GM18511 (cell line): ENCODE measurements around the gene SLC24A4.

Source experiments
- ATAC-seq: cut with Tn5 transposase; IDR thresholded peaks from one replicate; pipeline ENCODE4 v1.9.1; 2021; ENCODE audit warnings: mild to moderate bottlenecking, moderate library complexity; ENCODE audit not compliant: unreplicated experiment

SLC24A4 gene

DNA sequence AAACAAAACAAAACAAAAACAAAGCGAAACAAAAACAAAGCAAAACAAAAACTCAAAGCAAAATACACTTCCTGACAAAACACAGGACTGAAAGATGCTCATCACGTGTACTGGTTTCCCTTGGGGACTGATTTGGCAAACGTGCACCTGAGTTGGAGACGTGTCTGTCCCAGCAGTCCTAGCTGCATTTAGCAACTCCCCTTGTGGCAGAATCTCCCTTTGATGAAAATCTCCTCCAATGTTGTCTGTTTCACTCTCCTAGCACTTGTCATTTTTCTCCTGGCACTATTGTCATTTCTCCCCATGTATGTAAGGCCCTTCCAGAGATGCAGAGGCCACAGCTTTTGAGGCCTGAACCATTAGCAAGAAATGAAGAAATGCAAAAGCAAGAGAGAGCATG lies 6.8 kb upstream of the SLC24A4 start:
- no peak for ATAC-seq

DNA sequence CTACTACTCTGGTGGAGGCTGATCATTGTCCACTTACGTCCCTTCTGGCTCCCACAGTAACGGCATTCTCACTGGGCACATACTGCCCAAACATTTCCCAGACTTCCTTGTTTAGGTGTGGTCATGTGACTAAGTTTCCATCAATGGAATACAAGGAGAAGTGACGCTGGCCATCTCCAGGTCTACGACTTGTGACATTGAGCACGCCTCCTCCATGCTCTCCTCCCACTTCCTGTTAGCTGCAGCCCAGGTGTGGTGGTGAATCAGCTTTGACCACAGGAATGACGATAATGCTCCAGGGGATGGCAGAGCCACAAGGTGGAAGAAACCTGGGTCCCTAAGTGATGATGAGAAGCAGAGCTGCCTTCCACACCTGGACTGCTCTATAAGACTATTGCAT lies 6.0 kb upstream of the SLC24A4 start:
- ATAC-seq: no peak

DNA sequence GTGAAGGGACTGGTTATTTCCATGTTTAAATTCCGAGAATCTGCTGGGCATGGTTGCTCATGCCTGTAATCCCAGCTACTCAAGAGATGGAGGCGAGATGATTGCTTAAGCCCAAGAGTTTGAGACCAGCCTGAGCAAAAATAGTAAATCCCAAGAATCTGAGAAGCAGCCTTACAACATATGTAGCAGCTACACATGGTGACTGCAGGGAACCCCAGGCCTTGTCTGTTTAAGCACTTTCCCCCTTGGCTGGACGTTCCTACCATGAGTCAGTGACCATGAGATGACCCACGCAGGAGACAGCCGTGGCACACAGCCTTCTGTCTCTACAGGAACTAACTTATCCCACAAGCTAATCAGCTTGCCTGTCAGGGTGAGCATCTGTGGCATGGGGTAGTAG lies 5.5 kb upstream of the SLC24A4 start:
- ATAC-seq: no peak

DNA sequence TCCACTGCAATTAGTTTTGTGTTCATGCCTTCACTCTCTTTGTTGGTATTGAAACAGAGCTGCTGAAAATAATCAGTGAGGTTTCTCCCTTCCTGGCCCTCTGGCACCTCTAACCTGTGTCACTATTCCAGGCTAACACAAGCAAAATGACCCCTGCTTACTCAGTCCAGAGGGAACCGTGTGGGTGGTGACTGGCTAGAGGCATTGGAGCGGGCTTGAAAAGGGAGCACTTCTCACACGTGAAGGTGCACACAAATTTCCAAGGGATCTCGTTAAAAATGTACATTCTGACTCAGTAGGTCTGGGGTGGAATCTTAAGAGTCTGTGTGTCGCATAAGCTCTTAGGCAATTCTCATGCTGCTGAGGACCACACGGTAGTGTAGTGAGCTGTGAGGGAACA lies 1.3 kb upstream of the SLC24A4 start:
- no peak for ATAC-seq

DNA sequence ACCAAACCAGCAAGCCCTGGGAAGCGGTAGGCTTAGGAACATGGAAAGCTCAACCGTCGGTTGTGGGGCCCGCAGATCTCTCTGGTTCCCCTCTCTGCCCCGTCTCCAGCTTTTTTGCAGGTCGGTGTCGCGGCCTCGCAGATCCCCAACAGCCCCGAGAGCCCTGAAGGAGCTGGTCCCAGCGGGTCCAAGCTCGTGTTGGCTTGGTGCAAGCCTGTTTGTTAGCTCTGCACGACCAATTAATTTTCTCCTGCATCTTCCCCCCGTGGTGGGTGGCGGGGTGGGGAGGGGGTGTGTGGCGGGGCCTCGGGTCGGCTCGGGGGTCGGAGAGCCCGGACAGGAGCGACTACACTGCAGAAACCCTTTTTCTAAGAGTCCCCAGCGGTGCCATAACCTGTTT lies 449 bp upstream of the SLC24A4 start:
- ATAC-seq: no peak

DNA sequence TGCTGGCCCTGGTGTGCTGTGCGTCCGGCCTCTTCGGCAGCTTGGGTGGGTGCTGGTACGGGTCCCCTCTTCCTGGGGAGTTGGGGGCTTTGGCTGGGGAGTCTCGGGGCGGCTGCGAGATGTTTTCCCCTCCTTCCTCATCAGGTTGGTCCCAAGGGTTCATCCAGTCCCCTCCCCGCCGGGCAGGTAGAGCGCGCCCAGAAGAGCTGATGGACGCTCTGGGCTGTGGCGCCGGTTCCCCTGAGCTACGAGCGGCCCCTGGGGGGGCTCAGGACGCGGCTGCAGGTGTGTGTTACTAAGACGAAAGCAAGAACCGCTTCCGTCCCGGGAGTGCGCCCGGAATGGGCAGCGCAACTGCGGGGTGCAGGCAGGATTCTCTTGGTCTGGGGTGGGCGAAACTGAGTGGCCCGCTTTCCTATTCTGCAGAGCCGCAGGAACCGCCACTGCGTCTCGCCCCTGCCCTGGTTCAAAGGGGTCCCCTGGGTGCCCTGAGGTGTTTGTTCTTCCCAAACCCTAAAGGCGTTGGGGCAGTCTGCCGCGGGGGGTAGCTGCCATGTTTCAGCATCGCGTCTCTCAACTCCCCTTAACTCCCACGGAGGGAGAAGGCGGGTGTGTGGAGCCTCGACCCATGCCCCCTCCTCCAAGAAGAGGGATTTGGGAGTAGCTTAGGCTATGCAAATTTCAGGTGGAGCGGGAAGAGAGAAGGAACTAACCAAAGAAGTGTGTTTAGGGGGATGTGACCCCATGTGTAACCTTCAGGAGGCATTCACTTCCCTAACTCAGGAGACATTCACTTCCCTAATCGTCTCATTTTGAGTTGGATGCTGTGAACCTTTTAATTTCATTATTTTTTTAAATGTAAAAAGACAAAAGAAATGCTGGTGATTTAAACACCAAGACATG lies 1.2 kb downstream of the SLC24A4 start:
- no peak for ATAC-seq

DNA sequence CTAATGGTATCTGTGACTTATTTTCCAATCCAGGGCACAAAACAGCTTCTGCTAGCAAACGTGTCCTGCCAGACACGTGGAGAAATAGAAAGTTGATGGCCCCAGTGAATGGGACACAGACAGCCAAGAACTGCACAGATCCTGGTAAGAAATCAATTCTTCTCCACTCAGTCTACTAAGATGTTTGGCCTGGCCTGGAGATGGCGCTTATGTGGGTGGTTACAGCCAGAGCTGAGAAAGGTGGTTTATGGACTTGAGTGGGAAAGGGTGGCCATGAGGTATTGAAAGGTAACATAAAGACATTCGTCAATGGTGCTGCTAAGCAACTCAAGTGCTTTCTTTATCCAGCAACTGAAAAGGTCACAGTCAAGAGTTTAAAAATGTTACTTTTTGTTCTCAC lies 2.9 kb downstream of the SLC24A4 start:
- no peak for ATAC-seq

DNA sequence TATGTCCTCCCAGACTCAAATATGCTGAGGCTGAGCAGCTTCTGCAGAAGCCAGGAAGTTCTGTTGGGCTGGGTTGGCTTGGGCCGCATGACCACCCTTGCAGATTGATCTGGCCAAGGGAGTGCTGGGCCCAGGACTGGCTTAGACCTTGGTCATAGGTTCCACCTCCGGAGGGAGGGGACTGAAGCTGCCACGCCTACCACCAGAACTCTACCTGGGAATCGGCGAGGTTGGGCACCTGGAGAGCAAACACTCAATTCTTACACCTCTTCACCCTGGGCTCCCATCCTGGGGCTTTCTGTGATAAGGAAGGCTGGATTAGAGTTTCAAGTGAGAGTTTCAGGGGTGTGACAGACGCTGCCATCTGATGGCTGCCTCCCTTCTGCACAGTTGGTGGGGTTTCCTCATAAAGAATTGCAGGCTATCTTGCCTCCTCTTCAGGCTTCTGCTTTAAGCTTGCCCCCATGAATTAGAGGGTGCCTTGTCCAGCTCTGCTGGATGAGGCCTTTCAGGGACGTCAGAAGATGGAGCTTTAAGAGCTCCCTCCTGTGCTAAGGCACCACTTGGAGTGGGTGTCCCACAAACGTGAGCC lies 5.8 kb downstream of the SLC24A4 start:
- ATAC-seq: no peak

DNA sequence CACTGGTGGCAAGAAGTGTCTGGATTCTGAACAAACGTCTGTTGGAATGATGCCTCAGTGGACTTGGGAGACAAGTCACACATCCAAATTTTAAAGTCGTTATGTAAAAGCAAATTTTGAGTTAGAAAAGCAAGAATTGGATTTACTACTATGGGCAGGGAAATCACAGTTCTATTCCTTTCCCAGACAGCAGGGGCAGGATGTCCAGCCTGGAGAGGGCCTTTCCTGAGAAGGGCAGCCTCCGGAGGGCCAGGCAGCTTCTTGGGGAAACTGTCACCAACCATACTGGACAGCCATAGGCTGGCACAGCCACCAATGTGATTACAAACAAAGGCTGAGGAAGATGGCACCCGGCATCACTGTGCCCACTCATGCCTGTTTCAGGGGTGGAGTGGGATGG lies 11.1 kb downstream of the SLC24A4 start:
- no peak for ATAC-seq

DNA sequence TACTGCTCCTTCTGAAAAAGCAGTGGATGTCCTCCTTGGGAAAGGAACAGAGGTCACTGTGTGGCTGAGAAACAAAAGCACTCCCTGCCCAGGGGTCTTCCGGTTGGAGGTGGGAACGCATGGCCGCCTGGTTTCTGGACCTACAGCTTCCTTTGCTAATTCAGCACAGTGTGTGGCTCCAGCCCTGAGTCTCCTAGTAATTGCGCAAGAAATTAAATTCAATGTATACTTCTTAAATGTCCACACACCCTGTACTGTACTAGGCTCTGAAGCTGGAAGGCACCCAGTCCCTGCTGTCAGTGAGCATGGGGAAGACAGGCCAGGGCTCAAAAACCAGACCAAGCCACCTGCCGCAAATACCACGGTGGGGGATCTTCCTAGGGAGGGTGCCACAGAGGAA lies 13.4 kb downstream of the SLC24A4 start:
- no peak for ATAC-seq

DNA sequence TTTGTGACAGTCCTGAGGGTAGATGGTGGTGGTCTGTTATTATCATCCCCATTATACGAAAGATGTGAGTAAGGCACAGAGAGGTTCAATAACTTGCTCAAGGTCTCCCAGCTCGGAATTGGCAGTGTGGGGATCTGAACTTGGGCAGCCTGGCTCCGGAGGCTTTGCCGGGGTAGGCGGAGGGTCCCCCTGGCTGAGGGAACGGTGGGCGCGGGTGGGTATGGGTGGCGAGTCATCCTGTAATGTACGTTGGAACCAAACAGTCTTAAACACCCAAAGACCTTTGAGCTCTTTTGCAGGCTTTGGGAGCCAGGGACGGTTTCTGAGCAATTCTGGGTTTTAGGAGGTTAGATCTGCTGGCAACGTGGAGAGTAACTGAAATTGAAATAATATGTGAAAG lies 16.5 kb downstream of the SLC24A4 start:
- no peak for ATAC-seq

DNA sequence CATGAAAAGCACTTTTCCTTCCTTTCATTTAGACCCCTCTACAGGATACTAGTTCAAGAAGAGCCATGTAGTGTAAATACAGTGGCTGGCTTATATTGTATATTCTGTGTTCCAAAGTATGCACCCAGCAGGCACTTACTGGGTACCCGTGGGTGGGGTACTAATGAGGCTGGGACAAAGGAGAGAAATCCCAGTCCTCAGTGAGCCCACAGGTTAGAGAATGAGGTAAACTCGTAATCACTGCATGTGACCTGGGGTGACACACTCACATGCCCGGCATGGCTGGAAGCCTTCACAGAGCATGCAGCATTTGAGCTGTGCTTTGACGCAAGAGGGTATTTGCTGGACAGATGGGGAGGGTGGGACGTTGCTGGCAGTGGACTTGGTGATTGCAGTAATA lies 17.1 kb downstream of the SLC24A4 start:
- no peak for ATAC-seq

DNA sequence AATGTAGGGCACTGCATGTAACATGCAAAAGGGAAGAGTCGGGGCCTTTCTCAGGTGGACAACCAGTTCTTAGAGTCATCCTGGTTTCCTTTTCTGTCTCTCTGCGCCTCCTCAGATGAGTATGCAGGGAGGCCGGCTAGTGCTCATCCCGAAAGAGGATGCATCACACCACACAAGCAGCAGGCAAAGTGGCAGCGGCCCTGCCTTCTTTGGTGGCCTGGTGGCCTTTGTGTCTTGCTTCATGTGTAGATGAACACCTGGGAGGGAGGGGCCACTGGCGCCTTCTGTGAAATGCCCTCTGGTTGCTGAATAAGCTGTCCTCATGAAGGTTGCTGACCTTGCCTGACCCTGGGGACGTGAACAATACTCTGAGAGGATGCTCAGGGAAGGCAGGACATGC lies 18.0 kb downstream of the SLC24A4 start:
- ATAC-seq: no peak

DNA sequence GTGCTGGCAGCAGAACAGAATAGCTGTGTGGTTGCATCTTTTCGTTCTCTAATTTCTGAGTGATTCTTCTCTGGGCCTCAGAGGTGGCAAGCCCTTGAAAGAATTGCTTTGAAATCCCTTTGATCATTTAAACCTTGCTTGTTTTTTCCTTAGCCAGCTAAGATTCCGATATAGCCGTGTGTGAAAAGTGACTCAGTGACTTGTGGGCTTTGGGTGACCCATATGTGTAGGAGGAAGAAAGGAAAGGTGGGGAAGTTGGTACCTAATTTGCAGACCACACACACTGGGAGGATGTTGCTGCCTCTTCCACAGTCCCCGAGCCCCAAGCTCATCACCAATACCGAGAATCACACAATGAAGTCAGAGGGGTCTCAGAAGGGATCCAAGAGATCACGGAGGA lies 18.8 kb downstream of the SLC24A4 start:
- no peak for ATAC-seq

DNA sequence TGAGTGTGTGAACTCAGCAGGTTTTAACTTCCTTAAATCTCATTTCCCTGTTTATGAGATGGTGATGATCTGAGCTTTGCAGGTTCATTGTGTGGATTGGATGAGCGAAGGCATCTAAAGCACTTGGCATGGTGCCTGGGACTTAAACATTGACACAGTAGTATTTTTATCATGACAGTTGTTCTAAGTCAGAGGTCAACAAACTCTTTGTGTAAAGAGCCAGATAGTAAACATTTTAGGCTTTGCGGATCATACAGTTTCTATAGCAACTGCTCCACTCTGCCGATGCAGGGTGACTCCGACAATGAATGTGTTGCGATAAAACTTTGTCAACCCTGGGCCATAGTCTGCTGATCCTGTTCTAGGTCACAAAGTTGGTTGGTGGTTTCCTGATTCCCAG lies 25.2 kb downstream of the SLC24A4 start:
- ATAC-seq: no peak

DNA sequence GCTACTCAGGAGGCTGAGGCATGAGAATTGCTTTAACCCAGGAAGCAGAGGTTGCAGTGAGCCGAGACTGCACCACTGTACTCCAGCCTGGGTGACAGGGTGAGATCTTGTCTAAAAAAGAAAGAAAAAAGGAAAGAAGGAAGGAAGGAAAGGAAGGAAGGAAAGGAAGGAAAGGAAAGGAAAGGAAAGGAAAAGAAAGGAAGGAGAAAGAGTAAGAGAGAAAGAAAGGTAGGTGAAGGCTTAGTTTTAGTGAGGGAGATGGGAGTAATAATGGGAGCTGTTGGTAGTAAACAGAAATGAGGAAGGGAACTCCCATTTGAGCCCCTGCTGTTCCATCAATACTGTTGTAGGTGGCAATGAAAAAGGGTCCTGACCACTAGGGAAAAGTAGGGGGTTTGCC lies 28.8 kb downstream of the SLC24A4 start:
- no peak for ATAC-seq

DNA sequence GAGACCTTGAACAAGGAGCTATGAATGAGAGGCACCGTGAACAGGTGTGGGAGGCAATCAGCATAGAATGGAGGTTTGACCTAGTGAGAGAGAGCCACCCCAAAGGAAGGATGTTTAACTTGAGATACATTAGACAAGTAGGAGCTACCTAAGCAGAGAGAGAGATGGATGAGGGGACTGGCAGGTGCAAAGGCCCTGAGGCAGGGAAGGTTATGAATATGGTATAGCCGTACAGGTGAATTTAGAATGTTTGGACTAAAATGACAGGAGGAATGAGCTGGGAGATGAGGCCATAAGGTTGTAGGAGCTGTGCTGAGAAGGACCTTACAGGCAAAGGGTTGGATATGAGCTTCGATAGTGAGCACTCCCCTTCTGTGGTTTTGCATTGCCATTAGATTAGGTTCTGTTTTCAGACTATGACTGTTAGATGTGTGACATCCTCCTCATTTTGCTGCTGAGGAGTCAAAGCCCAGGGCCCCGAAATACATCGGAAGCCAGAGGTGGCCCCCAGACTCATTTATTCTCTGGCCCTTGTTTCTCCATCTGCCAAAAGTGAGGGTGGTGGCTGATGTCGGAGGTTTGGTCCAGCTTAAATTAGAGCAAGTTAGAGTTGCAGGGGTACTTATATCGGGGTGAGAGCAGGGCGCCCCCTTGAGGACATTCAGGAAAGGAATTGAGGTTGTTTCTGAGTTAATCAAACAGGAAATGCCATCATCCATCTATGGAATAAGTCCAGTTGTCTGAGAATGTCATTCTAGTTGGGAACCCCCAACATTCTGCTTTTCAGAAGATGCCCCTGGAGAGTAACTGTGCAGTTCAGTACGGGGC lies 29.4 kb downstream of the SLC24A4 start:
- ATAC-seq: no peak

DNA sequence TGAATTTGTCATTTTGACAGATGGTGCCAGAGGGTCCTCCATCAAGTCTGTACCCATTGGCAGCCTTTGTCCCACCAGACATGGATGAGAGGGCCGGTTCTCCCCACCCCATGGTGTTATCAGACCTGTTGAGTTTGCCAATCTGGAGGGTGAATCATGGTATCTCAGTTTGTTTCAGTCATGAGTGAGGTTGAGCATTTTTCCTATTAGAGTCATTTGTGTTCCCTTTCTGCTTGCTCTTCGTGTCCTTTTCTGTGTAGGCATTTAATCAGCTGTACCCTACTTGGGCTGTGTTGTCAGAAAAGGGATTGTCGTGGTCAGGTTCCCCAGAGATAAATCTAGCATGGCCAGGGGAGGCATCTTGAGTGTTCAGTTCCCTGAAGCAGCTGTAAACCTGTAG lies 30.5 kb downstream of the SLC24A4 start:
- ATAC-seq: no peak

DNA sequence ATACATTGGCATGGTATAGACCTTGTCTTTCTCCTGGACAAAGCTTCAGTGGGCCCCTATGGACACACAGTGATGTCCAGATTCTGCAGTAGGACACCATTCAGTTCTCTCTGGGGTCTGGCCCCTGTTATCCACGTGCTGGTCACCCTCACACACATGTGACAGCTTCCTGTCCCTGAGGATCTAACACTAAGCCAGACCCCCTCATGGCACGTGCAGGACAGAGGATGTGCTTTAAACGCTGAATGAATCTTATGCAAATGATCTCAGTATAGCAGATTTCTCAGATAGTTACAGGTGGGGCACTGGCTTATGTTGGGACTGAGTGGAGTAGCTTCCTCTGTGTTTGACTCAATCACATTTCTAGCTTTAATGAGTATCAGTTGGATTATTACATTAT lies 33.7 kb downstream of the SLC24A4 start:
- ATAC-seq: no peak

DNA sequence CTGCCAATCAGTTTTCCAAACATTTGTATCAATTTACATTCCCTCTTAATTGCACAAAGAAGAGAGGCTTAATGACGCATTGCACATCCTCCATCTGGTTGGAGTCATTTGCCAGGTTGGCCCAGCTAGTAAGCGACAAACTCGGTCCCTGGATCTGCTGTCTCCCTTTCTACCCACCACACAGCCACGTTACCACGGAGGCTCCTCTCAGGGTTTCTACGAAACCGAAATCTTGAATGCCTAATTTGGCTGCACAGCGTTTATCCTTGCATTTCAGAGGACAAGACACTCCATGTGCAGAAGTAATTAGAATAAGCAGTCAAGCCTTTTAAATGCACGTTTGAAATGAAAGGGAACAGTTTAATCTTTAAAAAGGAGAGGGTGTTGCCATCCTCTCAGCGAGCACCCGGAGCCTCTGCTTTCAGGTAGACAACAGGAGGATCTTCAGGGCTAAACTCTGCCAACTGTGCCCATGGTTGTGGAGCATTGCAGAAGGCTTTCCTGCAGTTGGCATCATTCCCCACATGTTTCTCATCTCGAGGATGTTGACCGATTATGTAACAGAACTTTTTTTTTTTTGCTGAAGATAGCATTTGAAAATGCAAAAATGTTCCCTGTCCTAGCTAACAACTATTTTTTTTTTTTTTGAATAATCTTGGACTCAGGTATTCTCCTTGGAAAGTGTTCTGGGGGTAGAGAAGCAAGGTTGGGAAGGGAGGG lies 37.8 kb downstream of the SLC24A4 start:
- no peak for ATAC-seq

DNA sequence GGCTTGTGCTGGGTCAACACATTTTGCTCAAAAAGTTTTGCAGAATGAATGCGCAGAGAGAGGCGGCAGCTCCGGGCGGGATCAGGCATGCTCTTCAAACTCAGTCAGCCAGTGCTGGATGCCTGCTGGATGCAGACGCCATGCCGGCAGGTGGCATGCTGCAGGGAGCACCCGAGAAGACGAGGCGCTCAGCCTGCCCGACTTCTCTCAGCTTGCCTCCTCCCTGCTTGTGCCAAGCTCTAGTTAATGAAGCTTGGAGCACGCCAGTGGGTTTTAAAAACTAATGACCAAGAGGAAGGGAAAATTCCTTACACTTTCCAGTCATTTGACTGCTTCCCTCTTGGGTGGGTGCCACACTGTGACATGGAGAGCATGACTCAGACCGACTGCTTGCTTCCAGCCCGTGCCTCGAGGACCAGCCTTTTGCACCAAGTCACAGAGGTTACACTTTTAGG lies 39.8 kb downstream of the SLC24A4 start:
- ATAC-seq: no peak
